OCI-LY3 (cell line): ENCODE results near the gene KCNMA1.

Source experiments
- H2AFZ ChIP-seq: fragments of 200-600, 300-600 bp; shearing (Covaris generic); 2 replicates; pipeline ENCODE4 v1.6.0; 2014; ENCODE audit warnings: antibody characterized with exemption, low read depth, low read length
- H3K27ac ChIP-seq: fragments of 200-600, 300-600 bp; sonication (generic); 2 replicates; pipeline ENCODE4 v1.5.1; 2014; ENCODE audit warnings: mild to moderate bottlenecking, low read length, moderate library complexity, mixed read lengths
- H3K27me3 ChIP-seq: fragments of 200-600, 300-600 bp; sonication (generic); 2 replicates; pipeline ENCODE4 v1.6.1; 2014; ENCODE audit warnings: low read depth, low read length, mixed read lengths
- H3K36me3 ChIP-seq: fragments of 200-600, 300-600 bp; sonication (generic); replicated peaks from 2 replicates; pipeline ENCODE3; 2014; ENCODE audit warnings: low read depth, low read length, mixed read lengths
- H3K4me1 ChIP-seq: fragments of 300-600, 200-600 bp; sonication (generic); 2 replicates; pipeline ENCODE4 v1.6.1; 2014; ENCODE audit warnings: low read length, mixed read lengths
- H3K4me2 ChIP-seq: fragments of 200-600, 300-600 bp; sonication (generic); 2 replicates; pipeline ENCODE4 v1.6.1; 2014; ENCODE audit warnings: low read length, mixed read lengths
- H3K4me3 ChIP-seq: fragments of 300-600, 200-600 bp; sonication (generic); 2 replicates; pipeline ENCODE4 v1.5.1; 2014; ENCODE audit warnings: antibody characterized with exemption, mild to moderate bottlenecking, low read length, moderate library complexity
- H3K79me2 ChIP-seq: fragments of 300-600, 200-600 bp; shearing (Covaris generic); 2 replicates; pipeline ENCODE4 v1.6.1; 2014; ENCODE audit warnings: mild to moderate bottlenecking, low read length, mixed read lengths
- H3K9ac ChIP-seq: fragments of 300-600, 200-600 bp; shearing (Covaris generic); 2 replicates; pipeline ENCODE4 v1.6.0; 2014; ENCODE audit warnings: mild to moderate bottlenecking, low read length, moderate library complexity
- H3K9me3 ChIP-seq: fragments of 200-600, 300-600 bp; shearing (Covaris generic); 2 replicates; pipeline ENCODE4 v1.6.1; 2014; ENCODE audit warnings: low read length, mixed read lengths; ENCODE audit not compliant: insufficient read depth
- H4K20me1 ChIP-seq: fragments of 200-600, 300-600 bp; sonication (generic); 2 replicates; pipeline ENCODE4 v1.6.1; 2016; ENCODE audit warnings: low read length, mixed read lengths; ENCODE audit not compliant: insufficient read depth
- CTCF ChIP-seq: fragments of 200-600, 300-600 bp; sonication (generic); IDR thresholded peaks from 2 replicates; pipeline ENCODE4 v1.5.1; 2014; ENCODE audit warnings: antibody characterized with exemption, low read length, low read depth
- EZH2phosphoT487 ChIP-seq: fragments of 200-600 bp; shearing (Covaris generic); IDR thresholded peaks from 2 replicates; pipeline ENCODE4 v1.6.1; 2018; ENCODE audit warnings: antibody characterized with exemption, mixed run types, low read depth

Gene KCNMA1

GRCh38 chr10:76878514-76878913 is 759.1 kb downstream of the KCNMA1 start:
- no peak for TF ChIP-seq EZH2phosphoT487
- TF ChIP-seq CTCF: no peak
- no peaks in the 10 kb centered on the region for H3K9me3 ChIP-seq
- H3K9ac ChIP-seq: no peak overlapping the region
- H3K27me3 ChIP-seq: no peaks in the 10 kb centered on the region
- H3K4me3 ChIP-seq: no peak overlapping the region
- no peaks in the 10 kb centered on the region for H3K36me3 ChIP-seq
- no peak overlapping the region for H3K27ac ChIP-seq
- H2AFZ ChIP-seq: no peak overlapping the region
- H4K20me1 ChIP-seq: no peaks in the 10 kb centered on the region
- H3K79me2 ChIP-seq: no peaks in the 10 kb centered on the region
- peaks cover 55% of the 10 kb centered on the region for H3K4me1 ChIP-seq
- H3K4me2 ChIP-seq: no peak overlapping the region

GRCh38 chr10:76874896-76875295 is 762.7 kb downstream of the KCNMA1 start:
- Histone ChIP-seq H3K79me2 (no peaks in the 10 kb centered on the region), H3K4me3 (no peak overlapping the region), H4K20me1 (no peaks in the 10 kb centered on the region), H3K36me3 (no peaks in the 10 kb centered on the region), H3K27me3 (no peaks in the 10 kb centered on the region), H3K9ac (no peak overlapping the region), H2AFZ (no peak overlapping the region), H3K4me2 (no peak overlapping the region), H3K4me1 (peaks cover 27% of the 10 kb centered on the region), H3K9me3 (no peaks in the 10 kb centered on the region), H3K27ac (no peak overlapping the region)
- TF ChIP-seq EZH2phosphoT487 (no peak), CTCF (no peak)

GRCh38 chr10:76874176-76874575 is 763.4 kb downstream of the KCNMA1 start:
- Histone ChIP-seq H4K20me1 (no peaks in the 10 kb centered on the region), H3K27me3 (no peaks in the 10 kb centered on the region), H3K4me1 (peaks cover 19% of the 10 kb centered on the region), H3K9me3 (no peaks in the 10 kb centered on the region), H3K4me2 (no peak overlapping the region), H3K79me2 (no peaks in the 10 kb centered on the region), H3K36me3 (no peaks in the 10 kb centered on the region), H2AFZ (no peak overlapping the region), H3K27ac (no peak overlapping the region), H3K4me3 (no peak overlapping the region), H3K9ac (no peak overlapping the region)
- no peak for TF ChIP-seq EZH2phosphoT487
- TF ChIP-seq CTCF: no peak

- Histone ChIP-seq H3K4me3 (no peak overlapping the region), H3K27me3 (no peaks in the 10 kb centered on the region), H3K4me1 (peaks cover 14% of the 10 kb centered on the region; the same call in 1 of the 2 replicates), H3K4me2 (no peak overlapping the region), H2AFZ (no peak overlapping the region), H3K9me3 (no peaks in the 10 kb centered on the region), H3K9ac (no peak overlapping the region), H4K20me1 (no peaks in the 10 kb centered on the region), H3K27ac (no peak overlapping the region), H3K79me2 (no peaks in the 10 kb centered on the region), H3K36me3 (no peaks in the 10 kb centered on the region)
- no peak for TF ChIP-seq CTCF
- no peak for TF ChIP-seq EZH2phosphoT487
Measured at GRCh38 chr10:76871697-76872295, 765.8 kb downstream of the KCNMA1 start.
